Measurements from ENCODE around the gene FGF1. TPM values are rescaled to one million over a fixed set of nuclear protein-coding genes. Genes with fewer than 3 reads are reported as not detected.

The FGF1 gene
- total and polyA plus RNA-seq, 3 donors from 2014 or later, result 1.9 to 4.4 (median 2.2) TPM

GRCh38 chr5:142640316-142641005, 45.4 kb downstream of the FGF1 start:
- H3K36me3 ChIP-seq (ENCODE audit: low read depth, missing control alignments), result no peaks in the 10 kb centered on the region
- 77 to 82% methylated on average over 9 of the region's 9 CpGs for WGBS, 2 donors

GRCh38 chr5:142639455-142639854, 46.4 kb downstream of the FGF1 start:
- intact Hi-C loops (cut with DNase I; ENCODE audit: low total_unique reads), result no loop called here
- no peak for DNase-seq
- Histone ChIP-seq H3K4me1 (peaks cover 10% of the 10 kb centered on the region), H3K9me3 (no peaks in the 10 kb centered on the region), H3K4me3 (no peak overlapping the region), H3K27ac (no peak overlapping the region), H3K27me3 (no peaks in the 10 kb centered on the region), H3K36me3 (ENCODE audit: low read depth, missing control alignments) (no peaks in the 10 kb centered on the region)
- no peak for TF ChIP-seq CTCF (IDR thresholded peaks at IDR 0.05)
- no peak for TF ChIP-seq POLR2A (IDR thresholded peaks at IDR 0.05)
- 86 to 95% methylated on average over 4 of the region's 4 CpGs for WGBS, 2 donors

More at GRCh38 chr5:142640316-142641005, 45.4 kb downstream of the FGF1 start:
- peaks cover 1% of the 10 kb centered on the region for H3K4me1 ChIP-seq
- DNase-seq, result no peak
- intact Hi-C loops (cut with DNase I; ENCODE audit: low total_unique reads), result no loop called here
- H3K27me3 ChIP-seq, result no peaks in the 10 kb centered on the region
- H3K27ac ChIP-seq, result no peak overlapping the region
- TF ChIP-seq POLR2A (IDR thresholded peaks at IDR 0.05) (no peak), CTCF (IDR thresholded peaks at IDR 0.05) (no peak)
- H3K9me3 ChIP-seq, result no peaks in the 10 kb centered on the region
- H3K4me3 ChIP-seq, result no peak overlapping the region

- H3K4me1 ChIP-seq, result peaks cover 14% of the 10 kb centered on the region
- TF ChIP-seq CTCF (IDR thresholded peaks at IDR 0.05) (no peak), POLR2A (IDR thresholded peaks at IDR 0.05) (no peak)
- intact Hi-C loops (cut with DNase I; ENCODE audit: low total_unique reads), result no loop called here
- DNase-seq, result no peak
- no peaks in the 10 kb centered on the region for H3K27me3 ChIP-seq
- 75 to 78% methylated on average over 2 of the region's 2 CpGs for WGBS, 2 donors
- H3K36me3 ChIP-seq (ENCODE audit: low read depth, missing control alignments), result no peaks in the 10 kb centered on the region
- no peak overlapping the region for H3K27ac ChIP-seq
- H3K9me3 ChIP-seq, result no peaks in the 10 kb centered on the region
- H3K4me3 ChIP-seq, result no peak overlapping the region
These were observed 48.0 kb downstream of the FGF1 start for GRCh38 chr5:142637871-142638270.

GRCh38 chr5:142636698-142637324, 49.1 kb downstream of the FGF1 start:
- Histone ChIP-seq H3K36me3 (ENCODE audit: low read depth, missing control alignments) (no peaks in the 10 kb centered on the region), H3K4me1 (peaks cover 14% of the 10 kb centered on the region), H3K27me3 (no peaks in the 10 kb centered on the region), H3K9me3 (no peaks in the 10 kb centered on the region), H3K27ac (no peak overlapping the region), H3K4me3 (no peak overlapping the region)
- WGBS, 2 donors, result 62 to 63% methylated on average over 6 of the region's 6 CpGs
- DNase-seq, result no peak
- no peak for TF ChIP-seq CTCF (IDR thresholded peaks at IDR 0.05)
- intact Hi-C loops (cut with DNase I; ENCODE audit: low total_unique reads), result no loop called here

- Histone ChIP-seq H3K4me1 (peaks cover 14% of the 10 kb centered on the region), H3K27ac (no peak overlapping the region), H3K27me3 (no peaks in the 10 kb centered on the region), H3K36me3 (ENCODE audit: low read depth, missing control alignments) (no peaks in the 10 kb centered on the region), H3K9me3 (no peaks in the 10 kb centered on the region), H3K4me3 (no peak overlapping the region)
- WGBS, 2 donors, result 50 to 77% methylated on average over 5 of the region's 5 CpGs
- no peak for TF ChIP-seq POLR2A (IDR thresholded peaks at IDR 0.05)
- TF ChIP-seq CTCF (IDR thresholded peaks at IDR 0.05), result no peak
- intact Hi-C loops (cut with DNase I; ENCODE audit: low total_unique reads), result no loop called here
- no peak for DNase-seq
These were observed 49.8 kb downstream of the FGF1 start for GRCh38 chr5:142636093-142636492.
